LNCaP clone FGC (cell line): Measurements from ENCODE around the gene ERGIC1.

Experiments
- DNase-seq: peaks from one replicate; pipeline ENCODE4 v3.0.0-alpha.2; 2011; ENCODE audit warnings: low read depth
- H3K4me3 ChIP-seq: 2 replicates; pipeline ENCODE4 v1.5.1; 2011; ENCODE audit warnings: mild to moderate bottlenecking, low read depth, low read length, control low read depth
- CTCF ChIP-seq: IDR thresholded peaks from 2 replicates; pipeline ENCODE4 v1.5.1; 2012; ENCODE audit warnings: mild to moderate bottlenecking; ENCODE audit not compliant: control insufficient read depth, insufficient read depth; ENCODE audit errors: extremely low read depth

ERGIC1 gene

GRCh38 chr5:172790496-172790889 lies 43.6 kb upstream of the ERGIC1 start:
- DNase-seq = no peak
- no peak for TF ChIP-seq CTCF
- no peak overlapping the region for H3K4me3 ChIP-seq

DNA sequence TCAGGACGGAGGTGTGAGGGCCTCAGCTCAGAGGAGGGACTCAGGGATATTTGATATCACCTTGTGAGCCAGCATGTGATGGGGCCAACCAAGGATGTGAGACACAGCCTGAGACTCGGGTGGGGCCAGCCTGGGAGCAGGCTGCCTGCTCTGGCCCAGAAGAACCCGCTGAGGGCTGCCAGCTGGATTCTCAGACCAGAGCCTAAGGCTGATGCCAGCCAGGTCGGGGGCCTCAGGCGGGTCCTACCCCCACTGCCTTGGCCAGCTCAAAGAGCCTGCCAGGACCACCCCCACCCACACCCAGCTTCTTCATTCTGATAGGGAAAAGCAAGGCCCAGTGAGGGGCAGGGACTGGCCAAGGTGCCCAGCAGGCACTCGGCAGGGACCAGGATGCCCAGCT lies 42.8 kb upstream of the ERGIC1 start:
- DNase-seq = no peak
- TF ChIP-seq CTCF = no peak
- H3K4me3 ChIP-seq = no peak overlapping the region

GRCh38 chr5:172791726-172792445 lies 42.2 kb upstream of the ERGIC1 start:
- DNase-seq = no peak
- TF ChIP-seq CTCF = no peak
- H3K4me3 ChIP-seq = no peak overlapping the region

- no peak for TF ChIP-seq CTCF
- no peak overlapping the region for H3K4me3 ChIP-seq
- no peak for DNase-seq
Observed at GRCh38 chr5:172792701-172793570, 41.1 kb upstream of the ERGIC1 start.

- TF ChIP-seq CTCF = no peak
- no peak overlapping the region for H3K4me3 ChIP-seq
- DNase-seq = no peak
Observed at GRCh38 chr5:172793577-172794488, 40.2 kb upstream of the ERGIC1 start.

- TF ChIP-seq CTCF = no peak
- H3K4me3 ChIP-seq = no peak overlapping the region
- DNase-seq = no peak
Observed at GRCh38 chr5:172795318-172795977, 38.6 kb upstream of the ERGIC1 start.
